Loucy (cell line): Measurements from ENCODE around the gene ARHGEF17.

ENCODE experiments used
- H2AFZ ChIP-seq: fragments of 200-600 bp; sonication (generic); 2 replicates; pipeline ENCODE4 v1.6.0; 2016; ENCODE audit warnings: antibody characterized with exemption, mild to moderate bottlenecking, low read length, moderate library complexity
- H3F3A ChIP-seq: fragments of 200-600 bp; 2 replicates; pipeline ENCODE4 v1.6.0; 2016; ENCODE audit warnings: antibody characterized with exemption, low read depth, mild to moderate bottlenecking
- H3K27me3 ChIP-seq: fragments of 200-600 bp; sonication (generic); 2 replicates; pipeline ENCODE4 v1.6.1; 2014; ENCODE audit warnings: low read length, mild to moderate bottlenecking; ENCODE audit not compliant: insufficient read depth, poor library complexity, severe bottlenecking
- H3K36me3 ChIP-seq: fragments of 200-600 bp; sonication (generic); 2 replicates; pipeline ENCODE4 v1.6.1; 2016; ENCODE audit warnings: low read length; ENCODE audit not compliant: insufficient read depth
- H3K4me1 ChIP-seq: fragments of 200-600 bp; sonication (generic); 2 replicates; pipeline ENCODE4 v1.5.1; 2014; ENCODE audit warnings: low read length, mild to moderate bottlenecking; ENCODE audit not compliant: insufficient read depth, poor library complexity, severe bottlenecking
- H3K4me2 ChIP-seq: fragments of 200-600 bp; sonication (generic); 2 replicates; pipeline ENCODE4 v1.6.0; 2014; ENCODE audit warnings: antibody characterized with exemption, low read length, low read depth, mild to moderate bottlenecking; ENCODE audit not compliant: poor library complexity, severe bottlenecking
- H3K4me3 ChIP-seq: fragments of 200-600 bp; sonication (generic); 2 replicates; pipeline ENCODE4 v1.5.1; 2014; ENCODE audit warnings: low read length, mild to moderate bottlenecking, mixed read lengths; ENCODE audit not compliant: poor library complexity, severe bottlenecking
- H3K79me2 ChIP-seq: fragments of 200-600 bp; sonication (generic); 2 replicates; pipeline ENCODE4 v1.6.1; 2014; ENCODE audit warnings: low read length; ENCODE audit not compliant: insufficient read depth
- H3K9ac ChIP-seq: fragments of 200-600 bp; sonication (generic); 2 replicates; pipeline ENCODE4 v1.6.0; 2014; ENCODE audit warnings: mild to moderate bottlenecking, low read depth, low read length, moderate library complexity; ENCODE audit not compliant: poor library complexity, severe bottlenecking
- H3K9me2 ChIP-seq: fragments of 200-600 bp; sonication (generic); replicated peaks from 2 replicates; pipeline ENCODE4 v1.6.1; 2016; ENCODE audit warnings: low read depth, low read length, mixed read lengths
- H3K9me3 ChIP-seq: fragments of 200-600 bp; sonication (generic); 2 replicates; pipeline ENCODE4 v1.6.1; 2014; ENCODE audit warnings: mild to moderate bottlenecking, antibody characterized with exemption, low read length, low read depth; ENCODE audit not compliant: insufficient read depth
- H4K20me1 ChIP-seq: fragments of 200-600 bp; sonication (generic); 2 replicates; pipeline ENCODE4 v1.6.0; 2014; ENCODE audit warnings: antibody characterized with exemption, low read length, mild to moderate bottlenecking; ENCODE audit not compliant: insufficient read depth, poor library complexity, severe bottlenecking
- EZH2phosphoT487 ChIP-seq: fragments of 200-600 bp; IDR thresholded peaks from 2 replicates; pipeline ENCODE4 v1.6.1; 2018; ENCODE audit warnings: antibody characterized with exemption, mild to moderate bottlenecking, moderate library complexity, borderline replicate concordance
- TF ChIP-seq, protein P1 (sequence below): fragments of 200-600 bp; sonication (generic); conservative IDR thresholded peaks from 2 replicates; pipeline ENCODE4 v1.5.1; 2014; ENCODE audit warnings: mild to moderate bottlenecking, antibody characterized with exemption, low read length

ARHGEF17 gene

DNA sequence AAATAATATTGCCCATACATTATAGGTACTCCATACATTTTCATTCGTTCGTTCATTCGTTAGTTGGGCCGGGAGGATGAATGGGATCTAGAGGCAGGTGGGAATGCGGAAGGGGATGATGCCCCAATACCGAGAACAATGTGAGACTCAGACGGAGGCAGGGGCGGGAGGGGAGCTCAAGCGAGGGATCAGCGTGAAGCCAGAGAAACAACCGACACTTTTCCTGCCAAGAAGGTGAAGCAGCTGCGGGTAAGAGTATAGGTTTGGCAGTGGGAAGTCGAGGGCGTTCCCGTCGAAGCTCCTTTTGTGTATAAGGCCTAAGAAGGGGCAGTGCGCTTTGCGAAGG, 1.1 kb upstream of the ARHGEF17 start:
- Histone ChIP-seq H3K4me3 (peak overlapping the region; percentile 84), H2AFZ (peak overlapping the region; percentile 95), H4K20me1 (no peaks in the 10 kb centered on the region), H3K9me2 (no peaks in the 10 kb centered on the region), H3K4me1 (peaks cover 16% of the 10 kb centered on the region), H3F3A (0 out of 2 replicates have a peak, but pooled peaks cover 3% of the 10 kb centered on the region), H3K27me3 (no peaks in the 10 kb centered on the region), H3K79me2 (no peaks in the 10 kb centered on the region), H3K4me2 (peak overlapping the region; percentile 64), H3K9me3 (no peaks in the 10 kb centered on the region), H3K9ac (peak overlapping the region; percentile 65), H3K36me3 (no peaks in the 10 kb centered on the region)
- TF ChIP-seq, protein P1, sequence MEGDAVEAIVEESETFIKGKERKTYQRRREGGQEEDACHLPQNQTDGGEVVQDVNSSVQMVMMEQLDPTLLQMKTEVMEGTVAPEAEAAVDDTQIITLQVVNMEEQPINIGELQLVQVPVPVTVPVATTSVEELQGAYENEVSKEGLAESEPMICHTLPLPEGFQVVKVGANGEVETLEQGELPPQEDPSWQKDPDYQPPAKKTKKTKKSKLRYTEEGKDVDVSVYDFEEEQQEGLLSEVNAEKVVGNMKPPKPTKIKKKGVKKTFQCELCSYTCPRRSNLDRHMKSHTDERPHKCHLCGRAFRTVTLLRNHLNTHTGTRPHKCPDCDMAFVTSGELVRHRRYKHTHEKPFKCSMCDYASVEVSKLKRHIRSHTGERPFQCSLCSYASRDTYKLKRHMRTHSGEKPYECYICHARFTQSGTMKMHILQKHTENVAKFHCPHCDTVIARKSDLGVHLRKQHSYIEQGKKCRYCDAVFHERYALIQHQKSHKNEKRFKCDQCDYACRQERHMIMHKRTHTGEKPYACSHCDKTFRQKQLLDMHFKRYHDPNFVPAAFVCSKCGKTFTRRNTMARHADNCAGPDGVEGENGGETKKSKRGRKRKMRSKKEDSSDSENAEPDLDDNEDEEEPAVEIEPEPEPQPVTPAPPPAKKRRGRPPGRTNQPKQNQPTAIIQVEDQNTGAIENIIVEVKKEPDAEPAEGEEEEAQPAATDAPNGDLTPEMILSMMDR = no peak
- no peak for TF ChIP-seq EZH2phosphoT487

DNA sequence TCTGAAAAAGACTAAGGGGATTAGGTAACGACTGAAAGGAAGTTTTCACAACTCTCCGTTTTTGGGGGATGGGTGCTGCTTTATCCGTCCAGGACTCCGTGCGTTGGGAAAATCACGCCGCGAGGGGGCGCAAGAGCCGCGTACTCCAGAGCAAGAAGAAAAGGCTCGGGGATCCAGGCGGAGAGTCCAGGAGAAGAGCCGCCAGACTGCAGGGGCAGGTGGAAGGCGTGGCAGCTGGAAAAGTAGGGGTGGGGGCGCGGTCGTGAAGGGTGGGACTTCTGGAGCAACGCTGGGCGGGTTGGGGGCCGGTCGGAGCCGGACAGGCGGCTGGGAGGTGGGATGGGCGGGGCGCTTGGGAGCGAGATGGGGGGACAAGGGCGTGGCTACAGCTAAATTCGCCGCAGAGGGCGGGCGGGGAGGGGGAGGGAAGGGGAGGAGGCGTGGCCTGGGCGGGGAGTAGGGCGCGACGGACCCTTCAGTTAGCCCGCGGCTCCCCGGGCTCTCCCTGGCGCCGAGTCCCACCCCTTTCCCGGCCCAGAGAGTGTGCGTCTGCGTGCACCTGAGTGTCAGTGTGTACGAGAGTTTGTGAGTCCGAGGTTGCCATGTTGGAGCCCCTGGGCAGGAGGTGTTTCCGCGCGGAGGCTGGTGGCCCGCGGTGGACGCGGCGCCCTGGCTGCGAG, 613 bp upstream of the ARHGEF17 start:
- no peaks in the 10 kb centered on the region for H4K20me1 ChIP-seq
- 0 out of 2 replicates have a peak, but pooled peaks cover 4% of the 10 kb centered on the region for H3F3A ChIP-seq
- no peak for TF ChIP-seq EZH2phosphoT487
- TF ChIP-seq, protein P1 = peak; percentile 88
- no peaks in the 10 kb centered on the region for H3K36me3 ChIP-seq
- H3K79me2 ChIP-seq = no peaks in the 10 kb centered on the region
- H3K9me2 ChIP-seq = no peaks in the 10 kb centered on the region
- H3K27me3 ChIP-seq = no peaks in the 10 kb centered on the region
- H3K9ac ChIP-seq = peak overlapping the region; percentile 80
- peaks cover 21% of the 10 kb centered on the region for H3K4me1 ChIP-seq
- no peaks in the 10 kb centered on the region for H3K9me3 ChIP-seq
- H3K4me2 ChIP-seq = peak overlapping the region; percentile 85
- H3K4me3 ChIP-seq = peak overlapping the region; percentile 84
- peak overlapping the region; percentile 95 for H2AFZ ChIP-seq

DNA sequence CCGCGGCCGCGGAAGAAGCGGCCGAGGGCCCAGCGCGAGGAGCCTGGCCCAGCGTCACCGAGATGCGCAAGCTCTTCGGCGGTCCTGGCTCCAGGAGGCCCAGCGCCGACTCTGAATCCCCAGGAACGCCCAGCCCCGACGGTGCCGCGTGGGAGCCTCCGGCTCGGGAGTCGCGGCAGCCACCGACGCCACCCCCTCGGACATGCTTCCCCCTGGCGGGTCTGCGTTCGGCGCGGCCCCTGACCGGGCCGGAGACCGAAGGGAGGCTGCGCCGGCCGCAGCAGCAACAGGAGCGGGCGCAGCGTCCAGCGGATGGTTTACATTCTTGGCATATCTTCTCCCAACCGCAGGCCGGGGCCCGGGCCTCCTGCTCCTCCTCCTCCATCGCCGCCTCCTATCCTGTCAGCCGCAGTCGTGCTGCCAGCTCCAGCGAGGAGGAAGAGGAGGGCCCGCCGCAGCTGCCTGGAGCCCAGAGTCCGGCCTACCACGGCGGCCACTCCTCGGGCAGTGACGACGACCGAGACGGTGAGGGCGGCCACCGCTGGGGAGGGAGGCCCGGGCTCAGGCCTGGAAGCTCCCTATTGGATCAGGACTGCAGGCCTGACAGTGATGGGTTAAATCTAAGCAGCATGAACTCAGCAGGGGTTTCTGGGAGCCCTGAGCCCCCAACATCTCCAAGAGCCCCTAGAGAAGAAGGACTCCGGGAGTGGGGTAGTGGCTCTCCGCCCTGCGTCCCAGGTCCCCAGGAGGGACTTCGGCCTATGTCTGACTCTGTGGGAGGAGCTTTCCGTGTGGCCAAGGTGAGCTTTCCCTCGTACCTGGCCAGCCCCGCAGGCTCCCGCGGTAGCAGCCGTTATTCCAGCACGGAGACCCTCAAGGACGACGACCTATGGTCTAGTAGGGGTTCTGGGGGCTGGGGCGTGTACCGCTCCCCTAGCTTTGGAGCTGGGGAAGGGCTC, 1.2 kb downstream of the ARHGEF17 start:
- no peak for TF ChIP-seq EZH2phosphoT487
- no peaks in the 10 kb centered on the region for H4K20me1 ChIP-seq
- H3K9me3 ChIP-seq = no peaks in the 10 kb centered on the region
- H3K79me2 ChIP-seq = peaks cover 4% of the 10 kb centered on the region; the same call in 1 of the 2 replicates
- H3K4me1 ChIP-seq = peaks cover 38% of the 10 kb centered on the region
- 0 out of 2 replicates have a peak, but pooled peaks cover 4% of the 10 kb centered on the region for H3F3A ChIP-seq
- no peak overlapping the region for H3K9ac ChIP-seq
- peak overlapping the region; percentile 84 for H3K4me3 ChIP-seq
- no peaks in the 10 kb centered on the region for H3K36me3 ChIP-seq
- no peaks in the 10 kb centered on the region for H3K9me2 ChIP-seq
- H3K27me3 ChIP-seq = no peaks in the 10 kb centered on the region
- peak overlapping the region; percentile 85 for H3K4me2 ChIP-seq
- no peak overlapping the region for H2AFZ ChIP-seq
